Muscle layer of colon (tissue), 2 donors: ENCODE results near the gene INCA1.

Source experiments
- H3K27ac ChIP-seq: one replicate; pipeline ENCODE4 v1.7.0; 2013; ENCODE audit warnings: low read depth, mild to moderate bottlenecking, low read length, moderate library complexity
- H3K27me3 ChIP-seq, 2 donors: one replicate each; pipeline ENCODE4 v1.7.0; 2013; ENCODE audit warnings: low read length in 2 of 2, mild to moderate bottlenecking in 2 of 2; ENCODE audit not compliant: insufficient read depth in 2 of 2, control insufficient read depth in 1 of 2
- H3K36me3 ChIP-seq: one replicate; pipeline ENCODE4 v1.7.0; 2013; ENCODE audit warnings: mild to moderate bottlenecking, low read length; ENCODE audit not compliant: insufficient read depth
- H3K4me1 ChIP-seq: one replicate; pipeline ENCODE4 v1.7.0; 2013; ENCODE audit warnings: mild to moderate bottlenecking, low read length; ENCODE audit not compliant: insufficient read depth
- H3K4me3 ChIP-seq, 2 donors: one replicate each; pipeline ENCODE4 v1.7.0; 2013; ENCODE audit warnings: low read length in 2 of 2, low read depth in 1 of 2, mild to moderate bottlenecking in 1 of 2, moderate library complexity in 1 of 2
- H3K9ac ChIP-seq: one replicate; pipeline ENCODE4 v1.7.0; 2013; ENCODE audit warnings: low read length
- H3K9me3 ChIP-seq: one replicate; pipeline ENCODE4 v1.7.0; 2013; ENCODE audit warnings: mild to moderate bottlenecking, low read length
- donor health status: abdominal sarcoma.
- donor health status: Adenocarcinoma of cecum.

Gene INCA1

DNA sequence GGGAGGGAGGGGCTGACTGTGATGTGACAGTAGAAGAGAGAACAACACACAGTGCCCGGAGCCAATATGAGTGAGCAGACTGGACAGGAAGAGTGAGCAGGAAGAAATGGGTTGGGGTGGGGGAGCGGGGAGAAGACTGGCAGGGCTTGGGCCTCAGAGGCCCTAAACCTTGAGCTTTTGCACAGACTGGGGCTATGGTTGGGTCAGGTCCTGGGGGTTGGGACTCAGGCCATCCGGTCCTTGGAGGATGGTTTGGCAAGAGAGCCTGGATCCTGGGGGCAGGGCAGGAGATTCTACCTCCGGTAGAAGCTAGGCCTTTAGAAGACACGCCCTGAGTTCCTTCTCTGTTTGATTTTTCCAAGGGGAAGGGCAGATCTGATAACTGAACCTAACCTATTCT lies 10.9 kb downstream of the INCA1 start:
- Histone ChIP-seq H3K4me1 (peaks cover 21% of the 10 kb centered on the region), H3K9ac (peak overlapping the region; percentile 98), H3K4me3 (peak overlapping the region; percentile 89 to 93), H3K27ac (peak overlapping the region; percentile 73), H3K27me3 (no peaks in the 10 kb centered on the region), H3K36me3 (peaks cover 13% of the 10 kb centered on the region), H3K9me3 (no peaks in the 10 kb centered on the region)

DNA sequence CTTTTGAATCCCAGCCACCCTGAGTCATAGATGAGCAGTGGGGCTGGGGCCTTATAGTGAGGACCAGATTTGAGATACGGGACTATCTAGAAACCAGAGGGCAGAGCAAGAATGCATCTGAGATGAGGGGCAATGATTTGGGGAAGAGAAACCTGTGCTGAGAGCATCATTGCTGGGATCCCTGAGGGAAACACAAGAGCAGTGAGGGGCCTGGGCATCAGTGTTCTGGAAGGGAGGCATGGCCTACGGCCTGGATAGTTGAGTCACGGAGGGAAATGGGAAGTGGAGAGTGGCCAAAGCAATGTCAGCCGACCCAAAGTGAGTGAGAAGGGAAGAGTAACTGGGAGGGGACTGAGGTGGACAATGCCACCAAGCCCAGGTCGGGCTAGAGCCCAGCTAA lies 15.0 kb downstream of the INCA1 start:
- Histone ChIP-seq H3K9me3 (no peaks in the 10 kb centered on the region), H3K27me3 (no peaks in the 10 kb centered on the region), H3K4me3 (no peak overlapping the region), H3K9ac (no peak overlapping the region), H3K4me1 (peaks cover 18% of the 10 kb centered on the region), H3K27ac (no peak overlapping the region), H3K36me3 (peaks cover 39% of the 10 kb centered on the region)

DNA sequence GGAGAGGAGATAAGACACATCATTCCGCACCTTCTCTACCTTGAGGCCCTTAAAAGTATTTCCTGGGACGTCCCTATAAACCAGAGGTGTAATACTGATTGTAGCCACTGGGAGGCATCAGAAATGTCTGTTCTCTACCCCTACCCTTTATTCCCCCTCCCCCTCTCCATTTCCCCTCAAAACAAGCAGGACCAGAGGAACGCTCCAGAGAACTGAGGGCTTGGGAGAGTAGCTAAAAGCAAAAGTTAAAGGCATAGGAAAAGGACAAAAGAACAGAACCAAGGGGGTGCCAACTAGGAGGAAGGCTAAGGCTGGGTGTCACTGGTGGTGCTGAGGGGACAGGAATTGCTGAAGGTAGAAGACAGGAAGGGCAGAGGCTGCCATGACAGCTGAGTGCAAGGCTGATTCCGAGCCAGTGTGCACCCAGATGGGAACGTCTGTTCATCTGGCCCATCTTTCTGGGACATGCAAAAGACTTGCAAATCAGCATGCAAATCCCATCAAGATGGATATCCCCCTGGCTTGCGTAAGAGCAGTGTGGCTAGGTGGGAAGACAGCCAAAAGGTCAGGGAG lies 16.6 kb downstream of the INCA1 start:
- no peaks in the 10 kb centered on the region for H3K27me3 ChIP-seq
- no peak overlapping the region for H3K27ac ChIP-seq
- no peak overlapping the region for H3K4me3 ChIP-seq
- no peaks in the 10 kb centered on the region for H3K9me3 ChIP-seq
- H3K36me3 ChIP-seq: peaks cover 48% of the 10 kb centered on the region
- H3K9ac ChIP-seq: no peak overlapping the region
- peaks cover 9% of the 10 kb centered on the region for H3K4me1 ChIP-seq

DNA sequence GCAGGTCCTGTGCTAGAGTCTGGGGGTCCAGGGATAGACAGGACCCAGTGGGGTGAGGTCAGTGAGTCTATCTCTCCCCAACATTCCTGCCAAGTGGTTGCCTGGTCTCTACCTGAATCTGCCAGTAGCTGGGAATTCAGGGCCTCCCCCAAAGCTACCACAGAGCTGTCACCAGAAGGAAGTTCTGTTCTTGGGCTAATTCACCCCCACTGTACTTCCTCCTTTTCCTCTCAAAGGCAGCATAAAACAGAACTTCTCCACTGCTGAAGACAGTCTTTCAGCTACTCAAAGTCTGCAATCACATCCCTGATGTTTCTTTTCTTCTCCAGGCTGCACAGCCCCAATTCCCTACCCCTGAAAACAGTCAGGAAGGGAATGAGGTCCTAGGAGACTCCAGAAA lies 18.6 kb downstream of the INCA1 start:
- H3K36me3 ChIP-seq: peaks cover 68% of the 10 kb centered on the region

DNA sequence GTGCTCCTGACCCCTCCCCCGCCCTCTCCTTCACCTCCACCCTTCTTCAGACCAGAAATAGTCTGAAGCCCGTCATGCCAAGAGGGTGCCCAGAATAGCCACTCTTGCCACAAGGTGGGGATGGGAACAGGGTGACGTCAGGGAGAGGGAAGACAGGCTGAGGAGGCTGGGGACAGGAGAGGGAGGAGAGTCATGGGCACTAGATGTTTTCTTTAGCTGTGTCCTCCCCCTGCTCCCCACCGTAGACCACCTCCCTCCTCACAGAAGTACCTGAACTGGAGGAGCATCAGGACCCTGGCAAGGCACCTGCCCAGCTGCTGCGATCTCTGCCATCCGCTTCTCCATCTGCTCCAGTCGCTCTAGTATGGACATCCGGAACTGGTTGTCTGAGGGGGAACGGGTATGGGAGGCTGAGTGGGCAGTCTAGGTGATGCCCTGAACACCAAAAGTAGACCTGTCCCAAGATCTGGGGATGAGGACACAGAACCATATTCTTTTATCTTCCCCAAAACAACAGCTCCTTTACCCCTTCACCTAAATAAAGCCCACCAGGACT lies 23.1 kb downstream of the INCA1 start:
- Histone ChIP-seq H3K4me3 (no peak overlapping the region), H3K36me3 (peaks cover 86% of the 10 kb centered on the region), H3K27ac (no peak overlapping the region), H3K4me1 (peaks cover 8% of the 10 kb centered on the region), H3K9ac (no peak overlapping the region), H3K27me3 (no peaks in the 10 kb centered on the region), H3K9me3 (no peaks in the 10 kb centered on the region)

More for the DNA sequence above, 18.6 kb downstream of the INCA1 start:
- H3K4me1 ChIP-seq: peaks cover 9% of the 10 kb centered on the region
- H3K27ac ChIP-seq: no peak overlapping the region
- H3K9ac ChIP-seq: no peak overlapping the region
- H3K4me3 ChIP-seq: no peak overlapping the region
- no peaks in the 10 kb centered on the region for H3K9me3 ChIP-seq
- H3K27me3 ChIP-seq: no peaks in the 10 kb centered on the region

DNA sequence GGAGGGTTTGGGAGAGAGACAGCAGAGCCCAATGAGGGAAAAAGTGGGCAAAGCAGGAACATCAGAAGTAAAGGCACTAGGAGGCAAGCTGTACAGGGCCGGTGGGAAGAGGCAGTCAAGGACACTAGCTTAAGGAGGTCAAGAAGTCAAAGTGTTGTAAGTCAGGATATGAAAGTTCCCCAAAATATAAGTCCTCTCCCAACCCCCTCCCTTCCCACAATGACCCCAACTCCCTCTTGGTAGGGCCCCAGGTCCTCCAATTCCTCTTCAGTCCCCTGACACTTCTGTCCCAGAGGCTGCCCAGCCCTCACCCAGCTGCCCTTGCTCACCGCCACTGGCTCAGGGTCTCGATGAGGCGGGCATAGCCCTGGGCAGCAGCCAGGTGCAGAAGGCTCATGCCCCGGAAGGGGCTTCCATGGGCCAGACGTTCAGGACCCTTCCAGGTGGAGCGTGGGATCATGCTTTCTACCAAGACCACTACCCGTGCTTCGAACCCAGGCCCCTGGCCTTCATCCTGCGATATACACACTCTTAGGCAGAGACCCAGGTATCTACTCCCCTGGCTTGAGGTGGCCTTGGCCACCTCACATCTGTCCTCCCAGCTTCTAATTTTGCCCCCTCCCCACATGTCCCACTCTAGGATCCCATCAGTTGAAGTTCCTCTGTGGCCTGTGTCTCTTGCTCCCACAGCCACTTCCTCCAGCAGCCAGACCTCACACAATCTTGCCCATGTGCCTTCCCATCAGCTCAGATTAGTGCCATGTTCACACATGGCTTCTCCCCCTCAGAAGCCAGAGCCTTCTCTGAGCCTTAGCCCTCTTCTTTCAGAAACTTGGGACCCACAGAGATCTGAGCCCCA lies 23.8 kb downstream of the INCA1 start:
- Histone ChIP-seq H3K36me3 (peaks cover 81% of the 10 kb centered on the region), H3K27me3 (no peaks in the 10 kb centered on the region), H3K9ac (no peak overlapping the region), H3K27ac (no peak overlapping the region), H3K9me3 (no peaks in the 10 kb centered on the region), H3K4me3 (no peak overlapping the region), H3K4me1 (peaks cover 15% of the 10 kb centered on the region)

DNA sequence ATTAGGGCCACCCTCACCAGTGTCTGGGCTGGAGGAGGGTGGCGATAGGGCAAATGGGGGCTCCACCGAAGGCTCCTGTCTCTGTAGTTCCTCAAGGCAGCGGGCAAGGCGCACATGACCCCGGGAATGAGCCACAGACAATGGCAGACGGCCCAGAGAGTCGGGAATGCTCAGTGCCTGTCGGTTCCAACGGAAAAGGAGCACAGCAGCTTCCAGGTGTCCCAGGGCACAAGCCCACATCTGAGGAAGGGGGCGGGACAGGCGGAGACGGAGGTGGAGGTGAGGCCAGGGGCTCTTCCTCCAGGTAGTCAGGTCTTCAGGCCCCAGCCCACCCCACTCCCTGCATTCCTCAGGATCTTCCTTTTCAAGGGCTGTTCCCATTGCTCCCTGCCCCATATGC lies 24.6 kb downstream of the INCA1 start:
- H3K4me1 ChIP-seq: peaks cover 20% of the 10 kb centered on the region
- H3K4me3 ChIP-seq: no peak overlapping the region
- H3K9me3 ChIP-seq: no peaks in the 10 kb centered on the region
- H3K9ac ChIP-seq: no peak overlapping the region
- H3K27ac ChIP-seq: peak overlapping the region; percentile 8
- peaks cover 73% of the 10 kb centered on the region for H3K36me3 ChIP-seq
- no peaks in the 10 kb centered on the region for H3K27me3 ChIP-seq

DNA sequence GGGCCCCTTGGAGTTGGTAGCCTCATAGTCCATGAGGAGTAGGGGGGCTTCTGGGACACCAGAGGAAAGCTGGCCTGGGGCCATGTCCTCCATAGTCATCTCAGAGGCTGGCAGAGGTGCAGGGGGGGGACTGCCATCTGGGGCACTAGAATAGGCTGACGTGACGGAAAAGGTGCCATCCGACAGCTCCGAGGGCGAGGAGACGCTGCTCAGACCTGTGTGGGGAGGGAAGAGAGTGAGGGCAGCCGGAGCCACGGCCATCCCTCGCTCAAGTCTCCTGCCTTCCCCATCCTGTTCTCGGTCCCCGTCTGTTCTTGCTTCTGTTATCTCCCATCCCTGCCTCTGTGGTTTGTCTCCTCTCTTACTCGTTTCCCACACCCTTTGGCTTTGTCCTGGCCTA lies 25.0 kb downstream of the INCA1 start:
- H3K9ac ChIP-seq: no peak overlapping the region
- H3K9me3 ChIP-seq: no peaks in the 10 kb centered on the region
- no peaks in the 10 kb centered on the region for H3K27me3 ChIP-seq
- H3K36me3 ChIP-seq: peaks cover 69% of the 10 kb centered on the region
- H3K27ac ChIP-seq: peak overlapping the region; percentile 43
- no peak overlapping the region for H3K4me3 ChIP-seq
- H3K4me1 ChIP-seq: peaks cover 20% of the 10 kb centered on the region

DNA sequence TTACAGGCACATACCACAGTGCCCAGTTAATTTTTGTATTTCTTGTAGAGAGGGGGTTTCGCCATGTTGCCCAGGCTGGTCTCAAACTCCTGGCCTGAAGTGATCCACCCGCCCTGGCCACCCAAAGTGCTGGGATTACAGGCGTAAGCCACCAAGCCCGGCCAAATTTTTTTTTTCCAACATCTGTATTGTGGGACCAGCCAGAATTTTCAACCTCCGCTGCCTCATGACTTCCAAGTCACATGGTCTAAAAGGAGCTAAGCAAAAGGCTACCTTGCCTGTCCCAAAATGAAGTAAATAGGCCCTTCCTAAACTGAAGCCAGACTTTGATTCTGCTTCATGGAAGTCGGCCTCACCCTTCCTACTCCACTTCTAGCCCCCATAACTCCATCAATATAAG lies 25.5 kb downstream of the INCA1 start:
- H3K4me1 ChIP-seq: peaks cover 20% of the 10 kb centered on the region
- H3K4me3 ChIP-seq: no peak overlapping the region
- H3K27me3 ChIP-seq: no peaks in the 10 kb centered on the region
- H3K36me3 ChIP-seq: peaks cover 64% of the 10 kb centered on the region
- peak overlapping the region; percentile 43 for H3K27ac ChIP-seq
- H3K9ac ChIP-seq: no peak overlapping the region
- no peaks in the 10 kb centered on the region for H3K9me3 ChIP-seq

DNA sequence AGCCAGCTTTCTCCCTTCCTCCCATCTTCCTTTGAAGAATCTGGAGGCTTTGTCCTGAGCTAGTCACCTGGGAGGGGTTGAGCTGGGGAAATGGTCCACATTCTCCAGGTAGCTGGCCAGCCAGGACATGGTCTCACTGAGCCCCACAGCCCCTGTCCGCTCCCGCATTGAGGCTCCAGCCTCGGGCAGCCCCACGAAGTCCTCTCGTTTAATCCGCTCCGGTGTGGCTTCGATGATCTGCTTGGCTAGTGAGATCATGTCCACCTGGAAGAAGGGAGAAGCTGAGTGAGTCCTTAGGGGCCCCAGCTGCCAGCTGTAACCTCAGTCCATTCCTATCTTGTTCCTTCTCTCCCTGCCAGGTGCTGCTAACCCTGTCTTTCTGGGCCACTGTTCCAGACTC lies 27.0 kb downstream of the INCA1 start:
- H3K36me3 ChIP-seq: peaks cover 56% of the 10 kb centered on the region
- no peak overlapping the region for H3K9ac ChIP-seq
- H3K4me3 ChIP-seq: no peak overlapping the region
- H3K9me3 ChIP-seq: no peaks in the 10 kb centered on the region
- H3K4me1 ChIP-seq: peaks cover 30% of the 10 kb centered on the region
- H3K27me3 ChIP-seq: no peaks in the 10 kb centered on the region
- H3K27ac ChIP-seq: no peak overlapping the region

DNA sequence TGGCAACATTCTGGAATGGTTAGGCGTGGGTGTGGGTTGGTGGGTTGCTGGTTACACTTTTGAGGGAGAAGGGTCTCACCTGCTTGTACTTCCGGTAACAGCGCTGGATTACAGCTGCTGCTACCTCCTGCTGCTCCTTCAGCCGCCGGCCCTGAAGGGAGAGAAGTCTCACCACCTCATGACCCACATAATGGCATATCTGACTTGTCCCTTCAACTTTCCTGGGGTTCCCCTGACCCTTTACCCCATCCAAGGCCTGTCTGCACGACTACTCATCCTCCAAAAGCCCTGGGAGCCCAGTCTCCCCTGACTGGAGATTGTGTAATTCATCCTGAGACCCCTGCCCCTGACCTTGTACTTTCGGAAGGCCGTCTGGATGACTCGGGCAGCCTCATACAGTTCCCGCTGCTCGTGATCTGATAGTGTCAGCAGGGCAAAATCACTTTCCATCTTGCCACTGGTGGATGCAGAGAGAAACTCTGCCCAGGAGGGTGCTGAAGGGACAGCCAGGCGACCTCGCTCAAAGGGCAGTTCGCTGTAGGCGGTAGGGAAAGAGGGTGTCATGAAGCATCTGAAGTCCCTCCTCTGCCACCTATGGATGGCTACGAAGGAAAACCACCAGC lies 27.7 kb downstream of the INCA1 start:
- Histone ChIP-seq H3K36me3 (peaks cover 49% of the 10 kb centered on the region), H3K9me3 (no peaks in the 10 kb centered on the region), H3K4me1 (peaks cover 32% of the 10 kb centered on the region), H3K4me3 (peak overlapping the region; percentile 8 to 87), H3K27me3 (no peaks in the 10 kb centered on the region), H3K9ac (no peak overlapping the region), H3K27ac (peak overlapping the region; percentile 95)
